Activated CD4-positive, CD25-positive, alpha-beta regulatory T cell treated with anti-CD3 and anti-CD28 coated beads, Interleukin-2, amount 50 U/mL, for 72 hours (primary cell): Measurements from ENCODE around the gene TTC22.

ENCODE experiments used
- DNase-seq: peaks from one replicate; pipeline ENCODE4 v3.0.0; 2021

Gene TTC22

GRCh38 chr1:54800899-54801759 lies at the start of gene TTC22:
Gene TTC22 (minus strand): TSS chr1:54801323. CDS start chr1:54801163, 160 bp downstream.
- peak; percentile 77 for DNase-seq

- no peak for DNase-seq
These were observed 49.6 kb upstream of the TTC22 start for GRCh38 chr1:54850737-54851136.

- no peak for DNase-seq
These were observed 49.1 kb upstream of the TTC22 start for GRCh38 chr1:54850069-54850730.

GRCh38 chr1:54849219-54850068 lies 48.3 kb upstream of the TTC22 start:
- no peak for DNase-seq

- DNase-seq: no peak
These were observed 47.2 kb upstream of the TTC22 start for GRCh38 chr1:54848134-54848948.

- no peak for DNase-seq
These were observed 45.7 kb upstream of the TTC22 start for GRCh38 chr1:54846716-54847284.

GRCh38 chr1:54846301-54846700 lies 45.2 kb upstream of the TTC22 start:
- no peak for DNase-seq

- DNase-seq: no peak
These were observed 44.6 kb upstream of the TTC22 start for GRCh38 chr1:54845772-54846171.

GRCh38 chr1:54844564-54844963 lies 43.4 kb upstream of the TTC22 start:
- DNase-seq: no peak

- no peak for DNase-seq
These were observed 42.3 kb upstream of the TTC22 start for GRCh38 chr1:54843449-54843848.

GRCh38 chr1:54842963-54843362 lies 41.8 kb upstream of the TTC22 start:
- no peak for DNase-seq

GRCh38 chr1:54842206-54842915 lies 41.2 kb upstream of the TTC22 start:
- DNase-seq: no peak

GRCh38 chr1:54839824-54840223 lies 38.7 kb upstream of the TTC22 start:
- DNase-seq: no peak

GRCh38 chr1:54838565-54839180 lies 37.5 kb upstream of the TTC22 start:
- DNase-seq: no peak

GRCh38 chr1:54837002-54837853 lies 36.1 kb upstream of the TTC22 start:
- DNase-seq: no peak

GRCh38 chr1:54836594-54836993 lies 35.5 kb upstream of the TTC22 start:
- no peak for DNase-seq

- DNase-seq: no peak
These were observed 34.8 kb upstream of the TTC22 start for GRCh38 chr1:54835970-54836369.

- DNase-seq: no peak
These were observed 34.2 kb upstream of the TTC22 start for GRCh38 chr1:54835131-54835898.

- DNase-seq: no peak
These were observed 33.0 kb upstream of the TTC22 start for GRCh38 chr1:54834007-54834541.
